WTC11 (cell line): ENCODE results near the gene FBXO36. TPM values are rescaled to one million over a fixed set of nuclear protein-coding genes. Genes with fewer than 3 reads are reported as not detected.

Source experiments
- ATAC-seq: fragments of 200-7000 bp; cut with Tn5 transposase; 2 replicates; pipeline ENCODE4 v1.10.0; 2021; ENCODE audit warnings: mild to moderate bottlenecking, moderate library complexity
- CTCF ChIA-PET: fragments of 300-600 bp; sonication (Branson Sonifier 250); formaldehyde crosslinking; loops from one replicate; lab custom pipeline; 2021; ENCODE audit warnings: antibody characterized with exemption; lab: Charles Lee
- POLR2A ChIA-PET: fragments of 350-600 bp; sonication (Branson Sonifier 250); formaldehyde crosslinking; loops from one replicate; lab custom pipeline; 2021; ENCODE audit warnings: antibody characterized with exemption; lab: Charles Lee
- DNase-seq: peaks from one replicate; pipeline ENCODE4 v3.0.0; 2021; ENCODE audit warnings: low spot score
- H3K27ac Mint-ChIP-seq: 2 replicates; pipeline ENCODE4 v1.8.0; 2021; ENCODE audit warnings: mixed read lengths
- H3K27me3 Mint-ChIP-seq: 2 replicates; pipeline ENCODE4 v1.8.0; 2021; ENCODE audit warnings: low read depth, mild to moderate bottlenecking, moderate library complexity, mixed read lengths
- H3K36me3 Mint-ChIP-seq: 2 replicates; pipeline ENCODE4 v1.8.0; 2021; ENCODE audit warnings: mixed read lengths
- H3K4me1 Mint-ChIP-seq: 2 replicates; pipeline ENCODE4 v1.8.0; 2022; ENCODE audit warnings: mixed read lengths
- H3K4me3 Mint-ChIP-seq: 2 replicates; pipeline ENCODE4 v1.8.0; 2021; ENCODE audit warnings: mild to moderate bottlenecking, moderate library complexity, mixed read lengths
- H3K9me3 Mint-ChIP-seq: 2 replicates; pipeline ENCODE4 v1.8.0; 2021; ENCODE audit warnings: mixed read lengths
- CREM ChIP-seq: sonication (generic); formaldehyde crosslinking; IDR thresholded peaks from 2 replicates; pipeline ENCODE4 v1.8.1; 2022; ENCODE audit warnings: mild to moderate bottlenecking, missing genetic modification reagents, moderate library complexity
- CTCF ChIP-seq: fragments of 200-600 bp; IDR thresholded peaks from 2 replicates; pipeline ENCODE4 v1.8.0; 2022; ENCODE audit warnings: antibody characterized with exemption
- E2F5 ChIP-seq: sonication (generic); formaldehyde crosslinking; IDR thresholded peaks from 2 replicates; pipeline ENCODE4 v1.8.1; 2022; ENCODE audit warnings: mild to moderate bottlenecking, moderate library complexity, missing genetic modification reagents
- GABPB1 ChIP-seq: sonication (generic); formaldehyde crosslinking; IDR thresholded peaks from 2 replicates; pipeline ENCODE4 v1.8.1; 2023; ENCODE audit warnings: mild to moderate bottlenecking, missing genetic modification reagents
- GTF2I ChIP-seq: fragments of 250-450 bp; sonication (Bioruptor Pico); conservative IDR thresholded peaks from 2 replicates; pipeline ENCODE4 v1.4.0; 2021; ENCODE audit warnings: mild to moderate bottlenecking
- HMGXB4 ChIP-seq: sonication (generic); formaldehyde crosslinking; IDR thresholded peaks from 2 replicates; pipeline ENCODE4 v1.8.1; 2023; ENCODE audit warnings: mild to moderate bottlenecking, moderate library complexity, missing genetic modification reagents
- IRF2 ChIP-seq: sonication (generic); formaldehyde crosslinking; IDR thresholded peaks from 2 replicates; pipeline ENCODE4 v1.8.0; 2022; ENCODE audit warnings: low read depth, missing genetic modification reagents, borderline replicate concordance
- JUN ChIP-seq: sonication (generic); formaldehyde crosslinking; IDR thresholded peaks from 2 replicates; pipeline ENCODE4 v1.8.0; 2023; ENCODE audit warnings: mild to moderate bottlenecking, missing genetic modification reagents
- KAT7 ChIP-seq: sonication (generic); formaldehyde crosslinking; IDR thresholded peaks from 2 replicates; pipeline ENCODE4 v1.8.1; 2023; ENCODE audit warnings: missing genetic modification reagents, mild to moderate bottlenecking, borderline replicate concordance
- NFE2L1 ChIP-seq: sonication (generic); formaldehyde crosslinking; IDR thresholded peaks from 2 replicates; pipeline ENCODE4 v1.8.1; 2023; ENCODE audit warnings: missing genetic modification reagents
- OVOL2 ChIP-seq: fragments of 250-450 bp; sonication (Bioruptor Pico); IDR thresholded peaks from 2 replicates; pipeline ENCODE4 v1.9.0; 2021; ENCODE audit warnings: mild to moderate bottlenecking, borderline replicate concordance
- PRRX2 ChIP-seq: fragments of 250-450 bp; sonication (Bioruptor Pico); IDR thresholded peaks from 2 replicates; pipeline ENCODE4 v1.8.0; 2021; ENCODE audit warnings: mild to moderate bottlenecking
- SP1 ChIP-seq: sonication (generic); formaldehyde crosslinking; conservative IDR thresholded peaks from 2 replicates; pipeline ENCODE4 v1.8.1; 2022; ENCODE audit warnings: missing genetic modification reagents
- TEAD1 ChIP-seq: sonication (generic); formaldehyde crosslinking; IDR thresholded peaks from 2 replicates; pipeline ENCODE4 v1.8.0; 2022; ENCODE audit warnings: mild to moderate bottlenecking, missing genetic modification reagents
- ZMAT4 ChIP-seq: fragments of 250-450 bp; sonication (Bioruptor Pico); IDR thresholded peaks from 2 replicates; pipeline ENCODE4 v1.9.0; 2021; ENCODE audit warnings: mild to moderate bottlenecking
- ZNF416 ChIP-seq: fragments of 250-450 bp; sonication (Bioruptor Pico); IDR thresholded peaks from 2 replicates; pipeline ENCODE4 v1.9.0; 2021; ENCODE audit warnings: mild to moderate bottlenecking, inconsistent platforms
- ZNF425 ChIP-seq: fragments of 250-450 bp; sonication (Bioruptor Pico); conservative IDR thresholded peaks from 2 replicates; pipeline ENCODE4 v1.9.0; 2021; ENCODE audit warnings: mild to moderate bottlenecking
- total RNA-seq: library from RNA; stranded (reverse); gene quantifications from 3 replicates; pipeline ENCODE4 v1.2.3, GENCODE V29; 2021

FBXO36 gene
- total RNA-seq, 1 experiment from 2014 or later = 5.3 TPM

- POLR2A ChIA-PET = no interaction called here
- DNase-seq = no peak
- Mint-ChIP-seq H3K4me3 (no peak overlapping the region), H3K4me1 (peaks cover 4% of the 10 kb centered on the region; the same call in 1 of the 2 replicates), H3K9me3 (peaks cover 7% of the 10 kb centered on the region), H3K36me3 (no peaks in the 10 kb centered on the region), H3K27me3 (no peaks in the 10 kb centered on the region), H3K27ac (no peak overlapping the region)
- ATAC-seq = no peak
- CTCF ChIA-PET = no interaction called here
- TF ChIP-seq GTF2I (CRISPR knock-in tag) (no peak), NFE2L1 (CRISPR knock-in tag) (no peak), ZNF425 (no peak), KAT7 (CRISPR knock-in tag) (no peak), ZNF416 (CRISPR knock-in tag) (no peak)
Observed at GRCh38 chr2:230043025-230043424, 120.7 kb downstream of the FBXO36 start.

GRCh38 chr2:230043461-230043860, 121.2 kb downstream of the FBXO36 start:
- CTCF ChIA-PET = no interaction called here

More at GRCh38 chr2:230043461-230043860, 121.2 kb downstream of the FBXO36 start:
- H3K27ac Mint-ChIP-seq = no peak overlapping the region
- POLR2A ChIA-PET = no interaction called here
- H3K4me3 Mint-ChIP-seq = no peak overlapping the region
- peaks cover 4% of the 10 kb centered on the region; the same call in 1 of the 2 replicates for H3K4me1 Mint-ChIP-seq
- H3K27me3 Mint-ChIP-seq = no peaks in the 10 kb centered on the region
- peaks cover 7% of the 10 kb centered on the region for H3K9me3 Mint-ChIP-seq
- H3K36me3 Mint-ChIP-seq = no peaks in the 10 kb centered on the region
- ATAC-seq (no peak), DNase-seq (no peak)
- TF ChIP-seq JUN (CRISPR knock-in tag) = no peak
- TF ChIP-seq SP1 (CRISPR knock-in tag) = no peak
- TF ChIP-seq ZMAT4 (CRISPR knock-in tag) = no peak
- no peak for TF ChIP-seq E2F5 (CRISPR knock-in tag)
- TF ChIP-seq CREM (CRISPR knock-in tag) = no peak
- TF ChIP-seq HMGXB4 (CRISPR knock-in tag) = no peak
- TF ChIP-seq IRF2 (CRISPR knock-in tag) = no peak
- TF ChIP-seq GABPB1 (CRISPR knock-in tag) = no peak
- TF ChIP-seq OVOL2 (CRISPR knock-in tag) = no peak
- TF ChIP-seq TEAD1 = no peak
- no peak for TF ChIP-seq PRRX2 (CRISPR knock-in tag)
- no peak for TF ChIP-seq CTCF
